HS-5 (cell line): ENCODE results near the gene UNKL.
"Not testable (repeated sequence)": the region's sequence is repeated elsewhere in the genome, so short reads cannot be mapped to it uniquely, and the experiment has no call there.

Experiments
- DNase-seq: peaks from one replicate; pipeline ENCODE4 v3.0.0-alpha.2; 2012; ENCODE audit warnings: low read depth

The UNKL gene

GRCh38 chr16:1446296-1447080 is 32.0 kb upstream of the UNKL start:
- DNase-seq = no peak

- DNase-seq = no peak
These were observed 31.2 kb upstream of the UNKL start for GRCh38 chr16:1445518-1446203.

- no peak for DNase-seq
These were observed 30.4 kb upstream of the UNKL start for GRCh38 chr16:1444730-1445517.

- no peak for DNase-seq
These were observed 29.7 kb upstream of the UNKL start, which contains the start of gene CCDC154 for GRCh38 chr16:1443980-1444729. Gene CCDC154 (minus strand): TSS chr16:1444556. CDS start chr16:1444322, 234 bp downstream.

GRCh38 chr16:1443403-1443973 is 29.0 kb upstream of the UNKL start:
- no peak for DNase-seq

GRCh38 chr16:1442697-1443096 is 28.2 kb upstream of the UNKL start:
- no peak for DNase-seq

- no peak for DNase-seq
These were observed 26.9 kb upstream of the UNKL start for GRCh38 chr16:1441391-1441829.

- DNase-seq = not testable (repeated sequence)
These were observed 25.2 kb upstream of the UNKL start for GRCh38 chr16:1439699-1440074.

GRCh38 chr16:1439058-1439698 is 24.7 kb upstream of the UNKL start:
- no peak for DNase-seq

GRCh38 chr16:1438229-1439057 is 23.9 kb upstream of the UNKL start:
- no peak for DNase-seq

- DNase-seq = no peak
These were observed 23.1 kb upstream of the UNKL start for GRCh38 chr16:1437606-1438005.

- no peak for DNase-seq
These were observed 22.3 kb upstream of the UNKL start for GRCh38 chr16:1436731-1437355.

- no peak for DNase-seq
These were observed 21.6 kb upstream of the UNKL start for GRCh38 chr16:1435921-1436697.

GRCh38 chr16:1434644-1435592 is 20.4 kb upstream of the UNKL start:
- no peak for DNase-seq

GRCh38 chr16:1433756-1434155 is 19.3 kb upstream of the UNKL start:
- no peak for DNase-seq

- DNase-seq = no peak
These were observed 18.7 kb upstream of the UNKL start for GRCh38 chr16:1433263-1433560.

- DNase-seq = no peak
These were observed 18.1 kb upstream of the UNKL start for GRCh38 chr16:1432388-1433262.
